Ovary (tissue), 3 donors: ENCODE data around the gene KLHL25.

Experiments
- CTCF ChIP-seq, 3 donors: fragments of 450-650 bp in 2 of 3; fragments of 200-600 bp in 1 of 3; IDR thresholded peaks; one replicate each; pipeline versions ENCODE4 v1.5.1 to v1.8.0; 2016 to 2022; ENCODE audit warnings: antibody characterized with exemption in 3 of 3, mild to moderate bottlenecking in 1 of 3
- POLR2A ChIP-seq: fragments of 450-650 bp; IDR thresholded peaks from one replicate; pipeline ENCODE4 v1.6.1; 2017; ENCODE audit warnings: antibody characterized with exemption, mild to moderate bottlenecking, moderate library complexity
- donor health status: DM: no; HTN: no; CAD: no.

GRCh38 chr15:85762039-85762755 lies 32.5 kb downstream of the KLHL25 start:
- TF ChIP-seq CTCF (IDR thresholded peaks at IDR 0.05) (no peak), POLR2A (no peak)
